Endothelial cell of hepatic sinusoid (primary cell): ENCODE data around the gene NCAPH2.

Experiments used
- in situ Hi-C: cut with HindIII; loops from 2 replicates; pipeline ENCODE4 v1.10.0; 2017; ENCODE audit warnings: low sequenced_read_pairs

NCAPH2 gene

GRCh38 chr22:50545522-50546325 is 37.7 kb downstream of the NCAPH2 start, which contains the start of gene KLHDC7B:
KLHDC7B (plus strand) TSS chr22:50545899; CDS start chr22:50546244, 345 bp downstream.
- in situ Hi-C loops, result no loop called here

GRCh38 chr22:50546326-50547262 is 38.6 kb downstream of the NCAPH2 start:
- in situ Hi-C loops, result no loop called here

GRCh38 chr22:50547263-50547985 is 39.4 kb downstream of the NCAPH2 start:
- in situ Hi-C loops, result no loop called here

GRCh38 chr22:50548040-50548920 is 40.3 kb downstream of the NCAPH2 start:
- in situ Hi-C loops, result no loop called here

GRCh38 chr22:50548921-50549790 is 41.1 kb downstream of the NCAPH2 start:
- in situ Hi-C loops, result no loop called here

GRCh38 chr22:50550395-50550794 is 42.4 kb downstream of the NCAPH2 start:
- in situ Hi-C loops, result no loop called here

GRCh38 chr22:50551160-50551752 is 43.2 kb downstream of the NCAPH2 start:
- in situ Hi-C loops, result no loop called here

GRCh38 chr22:50553310-50553709 is 45.3 kb downstream of the NCAPH2 start:
- in situ Hi-C loops, result no loop called here

GRCh38 chr22:50556703-50557102 is 48.7 kb downstream of the NCAPH2 start:
- in situ Hi-C loops, result no loop called here

- in situ Hi-C loops, result no loop called here
These were observed 52.0 kb downstream of the NCAPH2 start for GRCh38 chr22:50560034-50560433.

GRCh38 chr22:50561401-50562358 is 53.7 kb downstream of the NCAPH2 start:
- in situ Hi-C loops, result no loop called here

GRCh38 chr22:50562523-50563412 is 54.7 kb downstream of the NCAPH2 start, which contains the start of gene SYCE3:
SYCE3 (minus strand) TSS chr22:50562919; CDS start chr22:50556405, 6,514 bp downstream.
- in situ Hi-C loops, result no loop called here

GRCh38 chr22:50563413-50564160 is 55.6 kb downstream of the NCAPH2 start:
- in situ Hi-C loops, result no loop called here

- in situ Hi-C loops, result no loop called here
These were observed 56.3 kb downstream of the NCAPH2 start for GRCh38 chr22:50564289-50564688.

- in situ Hi-C loops, result no loop called here
These were observed 59.8 kb downstream of the NCAPH2 start for GRCh38 chr22:50567721-50568252.
